GM12801 (cell line): Measurements from ENCODE around the gene ATG12.

ENCODE experiments used
- TF ChIP-seq, protein P1 (sequence below): IDR thresholded peaks from one replicate; pipeline ENCODE4 v1.5.1; 2011; ENCODE audit warnings: control low read depth; ENCODE audit not compliant: insufficient read length; ENCODE audit errors: extremely low read depth

ATG12 gene

DNA sequence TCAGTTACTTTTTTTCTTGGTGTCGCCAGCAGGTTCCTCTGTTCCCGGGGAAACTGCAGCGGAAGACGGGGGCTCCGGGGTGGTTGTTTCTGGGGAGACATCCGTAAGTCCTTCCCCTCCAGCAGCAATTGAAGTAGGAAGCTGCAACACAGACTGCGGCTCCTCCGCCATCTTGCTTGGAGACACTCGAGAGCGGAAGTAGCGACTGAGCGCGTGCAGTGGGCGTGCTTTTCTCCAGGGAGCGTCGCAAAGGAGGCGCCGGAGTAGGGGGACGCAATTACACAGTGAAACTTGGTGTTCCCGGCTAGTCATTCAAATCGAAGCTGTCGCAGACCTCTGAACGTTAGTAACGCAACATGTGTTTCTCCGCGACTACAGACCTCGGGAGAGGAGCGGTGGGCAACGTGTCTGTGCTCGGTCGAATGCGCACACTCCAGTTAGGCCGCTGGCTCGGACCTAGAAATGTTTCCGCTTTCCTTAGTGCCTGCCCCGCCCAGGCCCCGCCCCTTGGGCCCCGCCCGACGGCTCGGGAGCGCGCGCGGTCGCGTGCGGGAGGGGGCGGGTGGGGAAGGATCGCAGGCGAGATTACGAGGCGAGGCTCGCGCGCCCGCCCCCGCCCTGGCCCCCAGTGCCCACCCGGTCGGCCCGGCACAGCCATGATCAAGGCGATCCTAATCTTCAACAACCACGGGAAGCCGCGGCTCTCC is at the start of gene ATG12, which contains the start of gene AP3S1:
Gene ATG12, minus strand, starts transcription at position 184 of the 707 bp plus-strand sequence. Its CDS starts 13 bp downstream, at position 171.
Gene AP3S1, plus strand, starts transcription at position 554 of the 707 bp plus-strand sequence. Its CDS starts 103 bp downstream, at position 657.
- TF ChIP-seq, protein P1, sequence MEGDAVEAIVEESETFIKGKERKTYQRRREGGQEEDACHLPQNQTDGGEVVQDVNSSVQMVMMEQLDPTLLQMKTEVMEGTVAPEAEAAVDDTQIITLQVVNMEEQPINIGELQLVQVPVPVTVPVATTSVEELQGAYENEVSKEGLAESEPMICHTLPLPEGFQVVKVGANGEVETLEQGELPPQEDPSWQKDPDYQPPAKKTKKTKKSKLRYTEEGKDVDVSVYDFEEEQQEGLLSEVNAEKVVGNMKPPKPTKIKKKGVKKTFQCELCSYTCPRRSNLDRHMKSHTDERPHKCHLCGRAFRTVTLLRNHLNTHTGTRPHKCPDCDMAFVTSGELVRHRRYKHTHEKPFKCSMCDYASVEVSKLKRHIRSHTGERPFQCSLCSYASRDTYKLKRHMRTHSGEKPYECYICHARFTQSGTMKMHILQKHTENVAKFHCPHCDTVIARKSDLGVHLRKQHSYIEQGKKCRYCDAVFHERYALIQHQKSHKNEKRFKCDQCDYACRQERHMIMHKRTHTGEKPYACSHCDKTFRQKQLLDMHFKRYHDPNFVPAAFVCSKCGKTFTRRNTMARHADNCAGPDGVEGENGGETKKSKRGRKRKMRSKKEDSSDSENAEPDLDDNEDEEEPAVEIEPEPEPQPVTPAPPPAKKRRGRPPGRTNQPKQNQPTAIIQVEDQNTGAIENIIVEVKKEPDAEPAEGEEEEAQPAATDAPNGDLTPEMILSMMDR, result no peak

DNA sequence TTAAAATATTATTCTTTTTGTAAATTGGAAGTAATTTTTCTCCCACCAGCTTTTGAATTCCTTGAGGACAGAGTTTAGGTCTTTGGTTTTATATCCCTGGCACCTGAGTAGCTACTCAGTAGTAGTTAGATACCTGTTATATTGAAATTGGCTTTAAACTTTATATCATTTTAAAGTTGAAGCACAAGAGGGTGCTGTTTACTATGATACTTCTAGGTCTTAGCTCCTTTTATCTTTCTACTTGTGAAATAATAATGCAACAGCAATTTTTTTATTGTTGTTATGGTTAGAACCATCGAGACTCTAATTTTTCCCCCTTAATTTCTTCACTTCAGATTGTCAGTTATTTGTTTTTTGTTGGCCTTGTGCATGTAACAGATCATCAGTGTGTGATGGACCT is 46.7 kb upstream of the ATG12 start:
- TF ChIP-seq, protein P1, result no peak

DNA sequence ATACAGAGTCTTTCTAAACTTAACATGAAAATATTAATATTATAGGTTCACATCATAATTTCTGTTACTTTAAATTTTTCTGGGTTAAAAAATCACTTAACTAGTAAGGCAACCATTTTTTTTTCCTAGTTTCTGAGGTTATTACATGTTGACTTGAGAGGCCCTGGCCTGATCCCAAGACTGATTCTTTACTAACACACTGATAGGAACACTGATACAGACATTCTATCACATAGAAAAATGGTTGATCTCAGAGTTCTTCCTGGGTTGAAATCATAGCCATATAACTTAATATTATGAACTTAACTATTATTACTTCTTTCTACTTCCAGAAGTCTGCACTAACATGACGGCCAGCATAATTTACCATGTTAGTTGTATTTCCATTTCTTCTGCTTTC is 43.3 kb upstream of the ATG12 start:
- TF ChIP-seq, protein P1, result no peak

DNA sequence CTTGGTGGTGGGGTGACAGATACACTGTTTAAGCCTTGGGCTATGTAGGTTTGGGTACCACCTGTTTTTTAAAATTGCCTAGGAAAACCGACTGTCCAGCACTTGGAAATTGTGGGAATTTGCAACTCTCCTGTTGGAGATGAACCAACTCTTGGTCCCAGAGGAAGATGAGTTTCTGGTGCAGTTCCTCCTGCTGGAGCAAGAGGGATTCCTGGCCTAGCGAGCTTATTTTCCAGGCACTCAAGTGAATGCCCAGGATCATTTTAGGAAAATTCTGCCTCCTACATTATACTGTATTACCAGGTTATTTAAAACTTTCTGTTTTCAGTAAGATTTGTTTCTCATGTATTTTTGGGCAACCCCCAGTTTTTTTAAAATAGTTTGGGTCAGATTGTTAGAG is 34.1 kb upstream of the ATG12 start:
- TF ChIP-seq, protein P1, result no peak

DNA sequence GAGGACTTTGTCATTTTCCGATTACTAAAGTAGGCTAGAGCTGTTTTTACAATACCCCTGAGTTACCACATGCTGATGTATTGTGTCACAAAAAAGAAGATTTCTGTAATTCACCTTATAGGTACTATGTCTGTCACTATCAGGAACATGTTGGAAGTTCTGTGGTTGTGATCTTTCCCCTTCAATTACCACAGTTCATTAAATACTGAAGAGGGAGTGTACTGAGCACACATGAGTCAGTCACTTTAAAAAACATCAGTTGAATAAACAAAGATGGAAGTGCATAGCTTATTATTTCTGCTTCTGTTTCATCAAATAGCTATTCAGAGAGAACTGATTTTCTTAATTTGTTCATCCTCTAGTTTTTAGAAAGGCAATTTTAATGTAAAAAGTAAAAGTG is 32.0 kb upstream of the ATG12 start:
- TF ChIP-seq, protein P1, result no peak

DNA sequence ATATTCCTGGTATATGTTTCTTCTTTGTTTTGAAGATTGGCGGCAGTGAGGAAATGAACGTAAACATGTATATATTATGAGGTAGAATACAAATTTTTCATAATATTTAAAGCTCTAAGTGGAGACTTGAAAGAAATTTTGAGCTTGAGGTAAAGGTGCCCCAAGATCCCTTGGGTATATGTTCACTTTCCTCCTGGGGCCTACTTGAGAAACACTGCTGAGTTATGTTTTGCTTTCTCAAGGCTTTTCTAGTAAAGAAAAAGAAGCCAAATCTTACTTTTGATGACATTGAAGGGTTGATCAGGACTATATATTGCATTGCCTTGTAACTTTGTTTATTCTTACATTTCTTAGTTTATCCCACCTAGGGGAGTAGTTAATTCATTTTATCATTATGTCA is 31.1 kb upstream of the ATG12 start:
- TF ChIP-seq, protein P1, result no peak

DNA sequence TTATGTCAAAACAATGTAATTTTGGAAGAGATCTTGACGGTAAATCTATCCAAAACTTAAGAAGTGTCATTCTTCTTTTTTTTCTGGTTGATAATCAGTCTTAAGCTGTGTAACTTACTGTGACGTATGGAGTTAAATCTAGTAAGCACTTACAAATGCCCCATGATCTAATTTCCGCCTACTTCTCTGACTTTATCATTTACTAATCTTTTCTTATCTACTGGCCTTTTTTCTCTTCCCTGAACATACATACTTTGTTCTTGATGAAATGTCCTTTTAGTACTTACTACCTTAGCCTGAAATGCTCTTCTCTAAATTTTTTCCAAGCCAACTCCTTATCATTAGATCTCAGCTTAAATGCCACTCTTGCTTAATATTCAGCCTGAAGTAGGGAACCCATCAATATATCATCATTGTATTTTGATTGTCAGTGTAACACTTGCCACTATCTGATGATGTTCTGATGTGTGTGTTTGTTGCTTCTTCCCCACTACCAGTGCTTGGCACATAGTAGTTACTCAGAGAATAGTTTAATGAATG is 28.0 kb upstream of the ATG12 start:
- TF ChIP-seq, protein P1, result no peak
